ENCODE data around the gene SLC12A3. TPM values are rescaled to one million over a fixed set of nuclear protein-coding genes. Genes with fewer than 3 reads are reported as not detected.

Gene SLC12A3
- total and polyA plus RNA-seq, 12 donors: 0.03 to 0.06 TPM; not detected in 10

- no peak overlapping the region for H3K4me3 ChIP-seq
- no peak for DNase-seq
- intact Hi-C loops (cut with DNase I): loop anchor here in 1 of 2 donors (5.0 kb wide), 1 partner anchor 52 kb away; no protein-coding TSS in a partner anchor
- no peaks in the 10 kb centered on the region for H3K27me3 ChIP-seq
- TF ChIP-seq CTCF (IDR thresholded peaks at IDR 0.05): no peak
- no peak for TF ChIP-seq POLR2A (IDR thresholded peaks at IDR 0.05)
- peaks cover 0 to 100% of the 10 kb centered on the region in 2 donors for H3K36me3 ChIP-seq (replicated peaks in 1 of 2)
- no peaks in the 10 kb centered on the region for H3K9me3 ChIP-seq (replicated peaks in 1 of 3)
- 79 to 85% (median 81%) methylated on average over 4 of the region's 4 CpGs for WGBS, 4 donors
- H3K4me1 ChIP-seq (replicated peaks in 1 of 2): peaks cover 8 to 35% of the 10 kb centered on the region in 2 donors
- no peak overlapping the region for H3K27ac ChIP-seq
Observed at GRCh38 chr16:56939801-56940200, 74.8 kb downstream of the SLC12A3 start.

- DNase-seq: no peak
- TF ChIP-seq POLR2A (IDR thresholded peaks at IDR 0.05) (no peak), CTCF (IDR thresholded peaks at IDR 0.05) (no peak)
- H3K36me3 ChIP-seq (replicated peaks in 1 of 2): peaks cover 0 to 96% of the 10 kb centered on the region in 2 donors
Observed at GRCh38 chr16:56941092-56941491, 76.1 kb downstream of the SLC12A3 start.

GRCh38 chr16:56941856-56942331, 76.9 kb downstream of the SLC12A3 start:
- Histone ChIP-seq H3K4me1 (replicated peaks in 1 of 2) (peaks cover 5 to 20% of the 10 kb centered on the region in 2 donors), H3K27ac (no peak overlapping the region), H3K27me3 (no peaks in the 10 kb centered on the region), H3K36me3 (replicated peaks in 1 of 2) (peaks cover 0 to 96% of the 10 kb centered on the region in 2 donors), H3K9me3 (replicated peaks in 1 of 3) (no peaks in the 10 kb centered on the region), H3K4me3 (no peak overlapping the region)
- WGBS, 4 donors: 74 to 87% (median 80%) methylated on average over 9 of the region's 9 CpGs
- TF ChIP-seq CTCF (IDR thresholded peaks at IDR 0.05) (no peak), POLR2A (IDR thresholded peaks at IDR 0.05) (no peak)
- no peak for DNase-seq
- intact Hi-C loops (cut with DNase I): no loop called here

More at GRCh38 chr16:56941092-56941491, 76.1 kb downstream of the SLC12A3 start:
- WGBS, 4 donors: 56 to 78% (median 71%) methylated on average over 2 of the region's 2 CpGs
- peaks cover 5 to 28% of the 10 kb centered on the region in 2 donors for H3K4me1 ChIP-seq (replicated peaks in 1 of 2)
- no peak overlapping the region for H3K4me3 ChIP-seq
- H3K27ac ChIP-seq: no peak overlapping the region
- H3K27me3 ChIP-seq: no peaks in the 10 kb centered on the region
- no peaks in the 10 kb centered on the region for H3K9me3 ChIP-seq (replicated peaks in 1 of 3)
- intact Hi-C loops (cut with DNase I): no loop called here

- H3K4me1 ChIP-seq (replicated peaks in 1 of 2): peaks cover 5 to 11% of the 10 kb centered on the region in 2 donors
- H3K36me3 ChIP-seq (replicated peaks in 1 of 2): peaks cover 0 to 82% of the 10 kb centered on the region in 2 donors
- WGBS, 4 donors: 80 to 90% (median 86%) methylated on average over 6 of the region's 6 CpGs
- H3K27me3 ChIP-seq: no peaks in the 10 kb centered on the region
- no peak overlapping the region for H3K4me3 ChIP-seq
- no peaks in the 10 kb centered on the region for H3K9me3 ChIP-seq (replicated peaks in 1 of 3)
- H3K27ac ChIP-seq: no peak overlapping the region
- no peak for DNase-seq
- TF ChIP-seq CTCF (IDR thresholded peaks at IDR 0.05): no peak
- TF ChIP-seq POLR2A (IDR thresholded peaks at IDR 0.05): no peak
- intact Hi-C loops (cut with DNase I): no loop called here
Observed at GRCh38 chr16:56943761-56944375, 78.9 kb downstream of the SLC12A3 start.

Data from adrenal gland (tissue), 12 donors.